Lung (tissue), 12 donors: ENCODE measurements around the gene VWC2L. TPM values are rescaled to one million over a fixed set of nuclear protein-coding genes. Genes with fewer than 3 reads are reported as not detected.

Experiments
- ATAC-seq: fragments of 200-7000 bp; cut with Tn5 transposase; one replicate; pipeline ENCODE4 v1.9.1; 2020; ENCODE audit warnings: moderate number of reproducible peaks; ENCODE audit not compliant: insufficient read depth, low FRiP score
- DNase-seq, 3 donors: peaks; one replicate each; pipeline ENCODE4 v3.0.0-alpha.2; 2013 to 2017
- H3K27ac ChIP-seq, 2 donors: one replicate each; pipeline ENCODE4 v1.5.1; 2013; ENCODE audit warnings: mild to moderate bottlenecking in 2 of 2, moderate library complexity in 2 of 2, control low read depth in 1 of 2, inconsistent platforms in 1 of 2, low read depth in 1 of 2, low read length in 1 of 2
- H3K27me3 ChIP-seq, 3 donors: one replicate each; pipeline ENCODE4 v1.5.1; 2013; ENCODE audit warnings: low read length in 2 of 3; ENCODE audit not compliant: control insufficient read depth in 3 of 3, insufficient read depth in 3 of 3
- H3K36me3 ChIP-seq, 4 donors: one replicate each; pipeline ENCODE4 v1.5.1; 2013; ENCODE audit warnings: low read length in 4 of 4, mild to moderate bottlenecking in 1 of 4, moderate library complexity in 1 of 4; ENCODE audit not compliant: control insufficient read depth in 4 of 4, insufficient read depth in 4 of 4
- H3K4me1 ChIP-seq, 5 donors: one replicate each; pipeline ENCODE4 v1.5.1; 2013; ENCODE audit warnings: low read length in 5 of 5, mild to moderate bottlenecking in 2 of 5, moderate library complexity in 1 of 5; ENCODE audit not compliant: control insufficient read depth in 5 of 5, insufficient read depth in 5 of 5
- H3K4me3 ChIP-seq: one replicate; pipeline ENCODE4 v1.5.1; 2013; ENCODE audit warnings: mild to moderate bottlenecking, control low read depth, moderate library complexity
- H3K9ac ChIP-seq, 2 donors: one replicate each; pipeline ENCODE4 v1.5.1; 2013; ENCODE audit warnings: low read length in 2 of 2, control low read depth in 1 of 2; ENCODE audit not compliant: insufficient read depth in 1 of 2
- H3K9me3 ChIP-seq, 4 donors: one replicate each; pipeline ENCODE4 v1.5.1; 2013; ENCODE audit warnings: low read length in 3 of 4, mild to moderate bottlenecking in 1 of 4, moderate library complexity in 1 of 4; ENCODE audit not compliant: control insufficient read depth in 4 of 4, insufficient read depth in 3 of 4
- CTCF ChIP-seq: IDR thresholded peaks from 2 replicates; pipeline ENCODE4 v1.5.1; 2012; ENCODE audit warnings: mild to moderate bottlenecking; ENCODE audit errors: control extremely low read depth, extremely low read depth
- WGBS, 2 donors: extraction: QIAGEN DNeasy Blood & Tissue Kit; methylation state at CpG; one replicate each; pipeline ENCODE4 v1.1.7; 2013; 5-methylcytosine and 5-hydroxymethylcytosine counted together
- polyA plus RNA-seq, 2 donors: library from polyadenylated mRNA; stranded (reverse); fragments of 200-250 nt; gene quantifications; one replicate each; pipeline ENCODE4 v1.2.1, GENCODE V29; 2013
- total RNA-seq, 2 donors: library from RNA; depleted of rRNA in 1 of 2; stranded (reverse); fragments of >200 nt in 1 of 2; gene quantifications; one replicate each; pipeline ENCODE4 v1.2.1, GENCODE V29; 2014 to 2021
- donor health status: control.
- donor health status: control.
- donor health status: Bipolar disorder and iron deficiency.
- donor health status: healthy.
- donor health status: DM: yes; HTN: yes; CAD: no.

The VWC2L gene
- total and polyA plus RNA-seq, 4 donors, result 0.01 to 0.57 (median 0.14) TPM

GRCh38 chr2:214578442-214578841 lies 167.6 kb downstream of the VWC2L start:
- no peak for TF ChIP-seq CTCF
- DNase-seq (no peak), ATAC-seq (no peak)
- Histone ChIP-seq H3K9ac (no peak overlapping the region), H3K4me1 (no peaks in the 10 kb centered on the region), H3K4me3 (no peak overlapping the region), H3K9me3 (no peaks in the 10 kb centered on the region), H3K27ac (no peak overlapping the region), H3K27me3 (no peaks in the 10 kb centered on the region), H3K36me3 (no peaks in the 10 kb centered on the region)
- 76 to 85% methylated on average over 4 of the region's 4 CpGs for WGBS, 2 donors

GRCh38 chr2:214579035-214579434 lies 168.2 kb downstream of the VWC2L start:
- DNase-seq (no peak), ATAC-seq (no peak)
- H3K4me3 ChIP-seq, result no peak overlapping the region
- no peaks in the 10 kb centered on the region for H3K9me3 ChIP-seq
- no peak for TF ChIP-seq CTCF
- no peaks in the 10 kb centered on the region for H3K27me3 ChIP-seq
- WGBS, 2 donors, result 74 to 80% methylated on average over 6 of the region's 6 CpGs
- H3K36me3 ChIP-seq, result no peaks in the 10 kb centered on the region
- H3K27ac ChIP-seq, result no peak overlapping the region
- no peaks in the 10 kb centered on the region for H3K4me1 ChIP-seq
- no peak overlapping the region for H3K9ac ChIP-seq

- ATAC-seq, result no peak
- Histone ChIP-seq H3K27me3 (no peaks in the 10 kb centered on the region), H3K27ac (no peak overlapping the region), H3K36me3 (no peaks in the 10 kb centered on the region), H3K4me1 (no peaks in the 10 kb centered on the region), H3K9me3 (peaks cover 0 to 2% (median 0%) of the 10 kb centered on the region in 4 donors), H3K4me3 (no peak overlapping the region), H3K9ac (no peak overlapping the region)
- no peak for DNase-seq
- WGBS, 2 donors, result 53 to 58% methylated on average over 3 of the region's 3 CpGs
- TF ChIP-seq CTCF, result no peak
Observed at GRCh38 chr2:214587442-214587841, 176.6 kb downstream of the VWC2L start.

- Histone ChIP-seq H3K27ac (no peak overlapping the region), H3K4me1 (no peaks in the 10 kb centered on the region), H3K27me3 (no peaks in the 10 kb centered on the region), H3K36me3 (no peaks in the 10 kb centered on the region), H3K9me3 (peaks cover 0 to 2% (median 0%) of the 10 kb centered on the region in 4 donors), H3K9ac (no peak overlapping the region), H3K4me3 (no peak overlapping the region)
- TF ChIP-seq CTCF, result no peak
- 78 to 88% methylated on average over 1 of the region's 1 CpG for WGBS, 2 donors
- ATAC-seq, result no peak
- DNase-seq, result no peak
Observed at GRCh38 chr2:214591366-214591765, 180.5 kb downstream of the VWC2L start.
